ENCODE measurements around the gene CD44. TPM values are rescaled to one million over a fixed set of nuclear protein-coding genes. Genes with fewer than 3 reads are reported as not detected.

The CD44 gene
- total and polyA plus RNA-seq, 10 of the 15 experiments (the other 5 are each of a cell fraction or from before 2014, with no cell fraction given), result 57.1 to 293 (median 120) TPM

DNA sequence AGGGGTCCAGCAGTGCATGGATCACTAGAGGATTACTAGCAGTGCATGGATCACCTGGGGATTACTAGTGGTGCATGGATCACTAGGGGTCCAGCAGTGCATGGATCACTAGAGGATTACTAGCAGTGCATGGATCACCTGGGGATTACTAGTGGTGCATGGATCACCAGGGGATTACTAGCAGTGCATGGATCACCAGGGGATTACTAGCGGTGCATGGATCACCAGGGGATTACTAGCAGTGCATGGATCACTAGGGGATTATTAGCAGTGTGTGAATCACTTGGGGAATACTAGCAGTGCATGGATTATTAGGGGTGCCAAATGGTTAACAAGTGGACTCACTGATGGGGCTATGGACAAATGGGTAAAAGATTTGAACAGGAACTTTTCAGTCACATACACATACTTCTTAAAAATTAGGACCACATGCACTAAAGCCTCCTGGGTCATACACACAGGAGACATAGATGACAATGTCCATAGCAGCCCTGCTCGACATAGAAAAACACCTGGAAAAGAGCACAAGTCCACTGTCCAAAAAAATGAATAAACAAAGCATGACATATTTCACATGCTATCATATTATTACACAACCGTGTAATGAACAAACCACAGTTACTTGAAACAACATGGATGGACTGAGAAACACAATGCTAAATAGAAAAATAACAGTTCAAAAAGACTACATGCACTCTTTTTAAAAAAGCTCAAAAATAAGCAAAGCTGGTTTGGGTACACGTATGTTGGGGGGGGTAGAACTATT, 109.8 kb downstream of the CD44 start:
- CTCF ChIA-PET, result no interaction called here
- ATAC-seq, result no peak
- BruUV-seq (replicated peaks), result no TSS peak
- H3K9ac ChIP-seq (ENCODE audit: control insufficient read depth, insufficient read depth, low read length), result no peak overlapping the region
- H3K36me3 ChIP-seq (ENCODE audit: control insufficient read depth in 2 of 2, insufficient read depth in 2 of 2, low read length in 1 of 2), result no peaks in the 10 kb centered on the region
- 71% methylated on average over 4 of the region's 4 CpGs for WGBS (ENCODE audit: insufficient coverage, insufficient replicate concordance, low lambda C conversion rate, missing lambda C conversion rate)
- no peak overlapping the region for H3K4me2 ChIP-seq (ENCODE audit: control insufficient read depth, insufficient read depth)
- peaks cover 4% of the 10 kb centered on the region; the same call in 1 of the 3 replicates for H3K9me3 ChIP-seq (replicated peaks; ENCODE audit: control insufficient read depth, insufficient read depth, low read length)
- no peaks in the 10 kb centered on the region for H4K20me1 ChIP-seq (ENCODE audit: control insufficient read depth, insufficient read depth)
- H3K4me3 ChIP-seq, result no peak overlapping the region
- no peaks in the 10 kb centered on the region for H3K4me1 ChIP-seq (ENCODE audit: control insufficient read depth, insufficient read depth, low read length)
- no peak for FAIRE-seq
- TF ChIP-seq ZNF274 (IDR thresholded peaks at IDR 0.05; ENCODE audit: insufficient read depth, insufficient read length) (no peak), HCFC1 (IDR thresholded peaks at IDR 0.05; ENCODE audit: low read length) (no peak), SUZ12 (IDR thresholded peaks at IDR 0.05; ENCODE audit: unreplicated experiment) (no peak), NR2C1 (IDR thresholded peaks at IDR 0.05) (no peak), MYB (IDR thresholded peaks at IDR 0.05; ENCODE audit: borderline replicate concordance, low read depth, low read length) (no peak), KLF5 (IDR thresholded peaks at IDR 0.05; ENCODE audit: partially characterized antibody) (no peak), NR2F1 (conservative IDR thresholded peaks at IDR 0.05) (no peak), SIX5 (IDR thresholded peaks at IDR 0.05; ENCODE audit: low read depth, low read length, severe bottlenecking) (no peak), BMI1 (IDR thresholded peaks at IDR 0.05; ENCODE audit: borderline replicate concordance) (no peak)
- TF ChIP-seq, protein P1, sequence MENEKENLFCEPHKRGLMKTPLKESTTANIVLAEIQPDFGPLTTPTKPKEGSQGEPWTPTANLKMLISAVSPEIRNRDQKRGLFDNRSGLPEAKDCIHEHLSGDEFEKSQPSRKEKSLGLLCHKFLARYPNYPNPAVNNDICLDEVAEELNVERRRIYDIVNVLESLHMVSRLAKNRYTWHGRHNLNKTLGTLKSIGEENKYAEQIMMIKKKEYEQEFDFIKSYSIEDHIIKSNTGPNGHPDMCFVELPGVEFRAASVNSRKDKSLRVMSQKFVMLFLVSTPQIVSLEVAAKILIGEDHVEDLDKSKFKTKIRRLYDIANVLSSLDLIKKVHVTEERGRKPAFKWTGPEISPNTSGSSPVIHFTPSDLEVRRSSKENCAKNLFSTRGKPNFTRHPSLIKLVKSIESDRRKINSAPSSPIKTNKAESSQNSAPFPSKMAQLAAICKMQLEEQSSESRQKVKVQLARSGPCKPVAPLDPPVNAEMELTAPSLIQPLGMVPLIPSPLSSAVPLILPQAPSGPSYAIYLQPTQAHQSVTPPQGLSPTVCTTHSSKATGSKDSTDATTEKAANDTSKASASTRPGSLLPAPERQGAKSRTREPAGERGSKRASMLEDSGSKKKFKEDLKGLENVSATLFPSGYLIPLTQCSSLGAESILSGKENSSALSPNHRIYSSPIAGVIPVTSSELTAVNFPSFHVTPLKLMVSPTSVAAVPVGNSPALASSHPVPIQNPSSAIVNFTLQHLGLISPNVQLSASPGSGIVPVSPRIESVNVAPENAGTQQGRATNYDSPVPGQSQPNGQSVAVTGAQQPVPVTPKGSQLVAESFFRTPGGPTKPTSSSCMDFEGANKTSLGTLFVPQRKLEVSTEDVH (IDR thresholded peaks at IDR 0.05; ENCODE audit: low read depth, partially characterized antibody), result no peak
- TF ChIP-seq, protein P2, sequence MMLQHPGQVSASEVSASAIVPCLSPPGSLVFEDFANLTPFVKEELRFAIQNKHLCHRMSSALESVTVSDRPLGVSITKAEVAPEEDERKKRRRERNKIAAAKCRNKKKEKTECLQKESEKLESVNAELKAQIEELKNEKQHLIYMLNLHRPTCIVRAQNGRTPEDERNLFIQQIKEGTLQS (IDR thresholded peaks at IDR 0.05; ENCODE audit: borderline replicate concordance, extremely low read depth, low read depth, low read length), result no peak
- no peak overlapping the region for H2AFZ ChIP-seq (ENCODE audit: control insufficient read depth, low read depth, low read length)
- no peaks in the 10 kb centered on the region for H3K79me2 ChIP-seq (ENCODE audit: control insufficient read depth, insufficient read depth, low read length)
- no peak overlapping the region for H3K27ac ChIP-seq (ENCODE audit: control insufficient read depth, insufficient read depth)
- RAD21 ChIA-PET (ENCODE audit: unreplicated experiment), result no interaction called here
- no peaks in the 10 kb centered on the region for H3K27me3 ChIP-seq (replicated peaks in 1 of 2; ENCODE audit: control insufficient read depth in 2 of 2, insufficient read depth in 2 of 2, low read length in 1 of 2)
- in situ Hi-C loops (cut with MboI) (no loop called here), intact Hi-C loops (cut with micrococcal nuclease; ENCODE audit: unreplicated experiment) (no loop called here)
- POLR2A ChIA-PET, result no interaction called here
- SMC1A ChIA-PET (ENCODE audit: uncharacterized antibody, unreplicated experiment), result no interaction called here
- DNase-seq (ENCODE audit: low read depth, low spot score), result no peak

Data from GM12878 (cell line).